HG03095 (cell line): ENCODE results near the gene PGAM2.

ENCODE experiments used
- ATAC-seq: cut with Tn5 transposase; IDR thresholded peaks from one replicate; pipeline ENCODE4 v1.9.1; 2021; ENCODE audit warnings: moderate library complexity; ENCODE audit not compliant: unreplicated experiment

The PGAM2 gene

GRCh38 chr7:44065431-44066110 is at the start of gene PGAM2:
Gene PGAM2 (minus strand): TSS chr7:44065567. CDS start chr7:44065529, 38 bp downstream.
- ATAC-seq = no peak

GRCh38 chr7:44114586-44115310 is 49.4 kb upstream of the PGAM2 start:
- no peak for ATAC-seq

GRCh38 chr7:44113764-44114354 is 48.5 kb upstream of the PGAM2 start:
- no peak for ATAC-seq

- ATAC-seq = no peak
These were observed 47.8 kb upstream of the PGAM2 start for GRCh38 chr7:44112997-44113763.

DNA sequence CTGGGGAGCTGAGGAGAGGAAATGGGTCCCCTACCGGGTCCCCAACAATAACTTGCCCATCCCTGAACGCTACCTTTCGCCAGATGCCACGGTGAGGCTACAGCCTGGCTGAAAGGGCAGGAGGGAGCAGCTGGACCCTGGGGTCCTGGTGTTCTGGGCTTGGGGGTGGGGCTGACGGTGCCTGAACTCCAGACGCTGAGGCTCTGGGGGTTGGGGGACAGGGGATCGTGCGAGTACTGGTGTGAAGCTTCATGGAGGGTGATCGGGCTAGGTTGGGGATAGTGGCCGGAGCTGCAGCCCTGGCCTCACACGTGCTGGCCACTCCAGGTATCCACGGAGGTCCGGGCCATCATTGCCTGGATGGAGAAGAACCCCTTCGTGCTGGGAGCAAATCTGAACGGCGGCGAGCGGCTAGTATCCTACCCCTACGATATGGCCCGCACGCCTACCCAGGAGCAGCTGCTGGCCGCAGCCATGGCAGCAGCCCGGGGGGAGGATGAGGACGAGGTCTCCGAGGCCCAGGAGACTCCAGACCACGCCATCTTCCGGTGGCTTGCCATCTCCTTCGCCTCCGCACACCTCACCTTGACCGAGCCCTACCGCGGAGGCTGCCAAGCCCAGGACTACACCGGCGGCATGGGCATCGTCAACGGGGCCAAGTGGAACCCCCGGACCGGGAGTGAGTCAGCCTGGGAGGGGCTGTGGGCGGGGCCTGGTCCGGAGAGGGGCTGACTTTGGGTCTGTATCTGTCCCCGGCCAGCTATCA is 47.0 kb upstream of the PGAM2 start:
- ATAC-seq = no peak

GRCh38 chr7:44111761-44112160 is 46.4 kb upstream of the PGAM2 start:
- no peak for ATAC-seq

GRCh38 chr7:44110719-44111635 is 45.6 kb upstream of the PGAM2 start:
- no peak for ATAC-seq

- no peak for ATAC-seq
These were observed 44.6 kb upstream of the PGAM2 start for GRCh38 chr7:44109991-44110390.

- no peak for ATAC-seq
These were observed 43.7 kb upstream of the PGAM2 start for GRCh38 chr7:44108768-44109750.

DNA sequence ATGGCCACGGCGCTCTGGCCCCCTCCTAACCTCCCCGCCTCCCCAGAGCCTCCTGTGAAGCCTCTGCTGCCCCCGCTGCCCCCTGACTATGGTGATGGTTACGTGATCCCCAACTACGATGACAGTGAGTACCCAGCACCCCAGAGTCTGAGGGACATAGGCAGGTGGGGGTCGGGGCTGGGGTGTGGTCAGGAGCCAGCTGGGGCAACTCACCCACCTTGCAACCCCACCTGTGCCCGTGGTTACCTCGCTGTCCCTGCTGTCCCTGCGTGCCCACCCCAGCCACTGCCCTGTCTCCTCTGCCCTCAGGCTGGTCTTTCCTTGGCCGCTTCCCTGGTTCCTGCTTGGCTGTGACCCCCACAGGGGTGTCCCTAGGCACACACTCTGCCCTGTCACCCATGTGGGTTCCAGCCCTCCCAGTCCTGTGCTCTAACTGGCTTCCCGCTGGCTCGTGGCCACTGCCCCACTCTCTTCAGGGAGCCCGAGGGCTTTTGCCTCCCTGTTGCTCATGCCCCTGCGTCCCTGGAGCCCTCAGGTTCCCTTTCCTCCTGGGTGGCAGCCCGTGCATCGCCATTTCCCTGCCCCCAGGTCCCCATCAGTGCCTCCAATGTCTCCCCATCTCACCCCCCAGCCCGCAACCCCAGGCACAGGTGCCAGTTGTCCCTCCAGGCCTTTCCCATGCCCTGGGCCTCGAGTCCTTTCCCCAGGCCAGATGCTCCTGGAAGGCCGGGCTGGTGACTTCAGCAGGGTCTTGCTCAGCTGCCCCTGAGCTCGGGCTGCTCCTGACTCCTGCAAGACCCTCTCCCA is 42.8 kb upstream of the PGAM2 start:
- no peak for ATAC-seq

GRCh38 chr7:44107116-44107960 is 42.0 kb upstream of the PGAM2 start:
- no peak for ATAC-seq

- no peak for ATAC-seq
These were observed 41.1 kb upstream of the PGAM2 start for GRCh38 chr7:44106311-44107065.

DNA sequence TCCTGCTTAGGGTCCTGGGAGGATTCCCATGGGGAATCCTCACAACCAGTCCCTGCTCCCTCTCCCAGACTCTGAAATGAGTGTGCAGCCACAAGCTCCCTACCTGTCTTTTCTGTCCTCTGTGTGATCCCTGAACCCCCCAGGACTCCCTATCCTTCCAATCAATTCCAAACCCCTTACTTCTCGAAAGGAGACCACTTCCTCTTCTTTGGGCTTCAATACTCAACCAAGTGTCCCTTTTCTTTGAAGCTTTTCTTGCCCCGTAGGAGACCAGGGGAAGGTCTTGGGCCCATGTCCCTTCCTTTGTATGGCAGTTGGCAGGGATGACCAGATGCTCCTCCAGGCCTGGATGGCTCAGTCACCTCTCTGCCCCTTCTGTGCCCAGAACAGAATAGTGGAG is 40.5 kb upstream of the PGAM2 start:
- ATAC-seq = no peak

GRCh38 chr7:44104860-44105771 is 39.7 kb upstream of the PGAM2 start:
- no peak for ATAC-seq
